Epidermal melanocyte (primary cell): Measurements from ENCODE around the gene BMP4.

Source experiments
- DNase-seq: peaks from one replicate; pipeline ENCODE4 v3.0.0; 2011; ENCODE audit warnings: low spot score; ENCODE audit not compliant: insufficient read length

The BMP4 gene

GRCh38 chr14:53946404-53947093 is 10.1 kb downstream of the BMP4 start:
- DNase-seq: no peak

- no peak for DNase-seq
Observed at GRCh38 chr14:53946071-53946403, 10.6 kb downstream of the BMP4 start.

- no peak for DNase-seq
Observed at GRCh38 chr14:53943751-53944083, 12.9 kb downstream of the BMP4 start.

GRCh38 chr14:53942970-53943750 is 13.5 kb downstream of the BMP4 start:
- no peak for DNase-seq

- DNase-seq: no peak
Observed at GRCh38 chr14:53938136-53938837, 18.3 kb downstream of the BMP4 start.

GRCh38 chr14:53934778-53935414 is 21.7 kb downstream of the BMP4 start:
- no peak for DNase-seq

- DNase-seq: no peak
Observed at GRCh38 chr14:53932966-53933365, 23.7 kb downstream of the BMP4 start.

- no peak for DNase-seq
Observed at GRCh38 chr14:53929871-53930715, 26.5 kb downstream of the BMP4 start.

- DNase-seq: no peak
Observed at GRCh38 chr14:53927171-53927570, 29.5 kb downstream of the BMP4 start.

- DNase-seq: no peak
Observed at GRCh38 chr14:53925201-53925766, 31.3 kb downstream of the BMP4 start.

GRCh38 chr14:53924753-53925152 is 31.9 kb downstream of the BMP4 start:
- no peak for DNase-seq

GRCh38 chr14:53921027-53921426 is 35.6 kb downstream of the BMP4 start:
- no peak for DNase-seq

- no peak for DNase-seq
Observed at GRCh38 chr14:53916239-53916638, 40.4 kb downstream of the BMP4 start.

- no peak for DNase-seq
Observed at GRCh38 chr14:53915364-53916014, 41.1 kb downstream of the BMP4 start.

GRCh38 chr14:53912021-53912420 is 44.6 kb downstream of the BMP4 start:
- no peak for DNase-seq

- DNase-seq: no peak
Observed at GRCh38 chr14:53908416-53908815, 48.2 kb downstream of the BMP4 start.

GRCh38 chr14:53902307-53902706 is 54.3 kb downstream of the BMP4 start:
- DNase-seq: no peak

- DNase-seq: no peak
Observed at GRCh38 chr14:53900499-53900898, 56.1 kb downstream of the BMP4 start.
